Fibroblast of mammary gland (primary cell): ENCODE measurements around the gene EFNB2.

Experiments
- DNase-seq: peaks from one replicate; pipeline ENCODE4 v3.0.0-alpha.2; 2010; ENCODE audit warnings: low read depth
- H3K4me3 ChIP-seq: 2 replicates; pipeline ENCODE4 v1.5.1; 2011; ENCODE audit warnings: low read depth, mild to moderate bottlenecking, low read length, moderate library complexity; ENCODE audit not compliant: control insufficient read depth
- CTCF ChIP-seq: conservative IDR thresholded peaks from 2 replicates; pipeline ENCODE4 v1.5.1; 2011; ENCODE audit warnings: low read depth, low read length, inconsistent platforms; ENCODE audit not compliant: control insufficient read depth, insufficient read depth

Gene EFNB2

DNA sequence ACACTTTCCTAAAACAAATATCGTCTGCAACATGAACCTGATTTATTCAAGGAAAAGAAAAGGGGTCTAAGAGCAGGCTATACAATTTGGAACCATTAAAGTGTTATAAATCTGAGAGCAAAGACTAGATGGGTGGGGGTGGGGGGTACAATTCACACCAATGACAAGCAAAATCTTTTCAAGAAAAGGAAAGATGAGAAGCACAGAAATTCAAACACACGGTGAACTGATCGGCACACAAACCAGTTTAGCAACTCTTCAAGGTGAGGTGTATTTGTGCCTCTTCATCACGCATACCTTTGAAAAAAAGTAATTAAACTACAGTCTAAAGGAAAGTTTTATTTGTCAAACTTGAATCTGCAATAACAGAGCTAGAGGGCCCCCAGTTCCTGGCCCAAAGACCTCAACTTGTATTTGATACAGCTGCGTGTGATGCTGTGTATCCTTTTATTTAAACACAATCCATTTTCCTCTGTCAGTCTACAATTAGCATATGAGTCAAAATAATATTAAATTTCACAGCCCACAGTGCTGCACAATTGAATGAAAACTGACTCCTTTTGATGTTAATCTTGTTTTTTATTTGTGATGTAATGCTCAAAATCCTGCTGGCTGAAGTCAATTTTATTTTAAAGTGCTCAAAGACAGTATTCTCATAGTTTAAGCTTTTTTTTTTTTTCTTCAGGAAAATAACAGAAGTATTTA lies 14.2 kb downstream of the EFNB2 start:
- TF ChIP-seq CTCF, result no peak
- DNase-seq, result no peak
- H3K4me3 ChIP-seq, result no peak overlapping the region

DNA sequence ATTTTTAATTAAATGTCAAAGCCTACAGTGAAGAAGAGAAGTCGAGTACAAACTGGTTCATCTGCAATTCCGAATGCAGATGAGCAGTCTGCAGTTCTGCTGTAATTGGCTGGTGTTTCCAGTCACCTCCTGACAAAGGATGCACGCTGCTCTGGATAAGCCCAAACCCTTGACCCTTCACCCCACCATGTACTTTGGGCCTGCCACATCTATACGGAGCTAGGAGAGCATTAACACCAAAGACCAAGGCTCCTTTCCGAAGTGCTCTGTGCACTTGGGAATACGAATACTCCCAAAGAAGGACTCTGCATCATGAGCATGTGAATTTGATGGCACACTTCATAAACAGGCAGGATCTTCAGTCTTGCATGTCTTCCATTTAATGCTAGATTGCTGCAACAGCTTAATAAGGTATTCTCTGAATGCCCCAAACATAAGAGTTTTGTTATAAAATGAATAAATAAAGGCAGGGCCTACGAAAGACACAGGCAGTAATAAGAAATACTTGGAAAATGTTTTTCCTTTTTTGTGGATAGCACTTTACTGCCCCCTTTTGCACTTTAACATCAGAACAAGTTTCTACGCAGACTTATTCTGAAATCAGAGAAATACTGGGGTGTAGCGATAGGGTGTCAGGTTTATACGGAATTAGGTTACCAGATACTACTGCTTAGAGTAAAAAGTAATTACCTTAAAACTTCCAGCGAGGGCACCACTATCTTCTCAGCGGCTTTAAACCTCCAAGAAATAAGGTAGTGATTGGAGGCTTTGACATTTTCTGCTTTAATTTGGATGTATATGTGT lies 15.0 kb downstream of the EFNB2 start:
- peak; percentile 47 for TF ChIP-seq CTCF

DNA sequence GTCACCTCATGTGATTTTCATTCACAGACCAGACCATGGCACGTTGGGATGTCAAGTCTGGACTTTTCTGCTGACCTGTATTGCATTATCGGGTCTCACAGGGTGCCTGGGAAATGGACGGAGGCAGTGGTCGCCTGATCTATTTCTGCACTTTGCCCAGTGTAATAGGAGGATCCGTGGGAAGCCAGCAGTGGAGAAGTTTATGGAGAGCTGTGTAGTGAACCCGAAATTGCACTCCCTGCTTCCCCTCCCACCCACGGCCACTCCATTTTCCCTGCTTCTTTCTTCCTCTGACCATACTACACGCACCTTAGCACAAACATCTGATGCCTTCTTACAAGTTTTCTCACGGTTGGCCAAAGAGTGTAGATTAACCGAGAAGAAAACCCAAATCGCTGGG lies 16.9 kb downstream of the EFNB2 start:
- no peak overlapping the region for H3K4me3 ChIP-seq
- TF ChIP-seq CTCF, result no peak
- no peak for DNase-seq

More for the DNA sequence above, 15.0 kb downstream of the EFNB2 start:
- H3K4me3 ChIP-seq, result no peak overlapping the region
- DNase-seq, result peak; percentile 62

DNA sequence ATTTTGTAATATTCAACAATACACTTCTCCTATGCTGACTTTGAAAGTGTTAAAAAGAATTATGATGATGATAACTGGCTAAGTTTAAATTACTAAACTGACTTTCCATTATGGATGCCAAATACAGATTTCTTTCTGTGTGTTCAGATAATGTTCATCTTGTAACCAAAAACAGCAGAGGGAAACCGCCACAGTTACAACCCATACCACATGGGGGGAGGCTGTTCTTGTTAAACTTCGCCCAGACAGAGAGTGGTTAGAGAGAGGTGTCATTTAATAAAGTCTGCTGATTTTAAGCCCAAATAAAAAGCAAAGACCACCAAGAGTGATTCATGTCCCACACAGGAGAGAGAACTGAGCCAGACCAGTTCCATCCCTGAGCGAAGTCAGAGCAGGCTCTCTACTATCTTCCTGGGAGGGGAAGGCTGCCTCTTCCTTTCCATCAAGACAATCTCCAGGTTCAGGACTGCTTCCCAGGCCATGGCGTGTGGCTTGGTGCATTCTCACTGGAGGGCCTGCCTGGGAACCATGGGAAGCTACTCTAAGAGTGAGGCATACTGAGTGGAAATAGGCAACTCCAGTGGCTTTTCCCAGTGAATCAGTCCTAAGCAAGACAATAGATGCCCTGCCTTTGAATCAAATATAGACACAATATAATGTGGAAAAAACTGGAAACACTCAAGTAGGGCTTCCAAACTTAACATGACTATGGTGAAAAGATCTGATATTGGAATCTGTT lies 18.2 kb downstream of the EFNB2 start:
- no peak overlapping the region for H3K4me3 ChIP-seq
- no peak for DNase-seq
- no peak for TF ChIP-seq CTCF

GRCh38 chr13:106515635-106516254 lies 19.7 kb downstream of the EFNB2 start:
- no peak overlapping the region for H3K4me3 ChIP-seq
- no peak for TF ChIP-seq CTCF
- DNase-seq, result no peak

- TF ChIP-seq CTCF, result no peak
- H3K4me3 ChIP-seq, result no peak overlapping the region
- no peak for DNase-seq
Observed at GRCh38 chr13:106514928-106515634, 20.4 kb downstream of the EFNB2 start.
